GM18499 (cell line): ENCODE results near the gene DCHS1.
A peak's percentile ranks its signal among the peaks of the same experiment; 100 is the strongest.

Experiments used
- ATAC-seq: cut with Tn5 transposase; IDR thresholded peaks from one replicate; pipeline ENCODE4 v1.9.1; 2021; ENCODE audit warnings: moderate number of reproducible peaks; ENCODE audit not compliant: insufficient read depth, unreplicated experiment

The DCHS1 gene

DNA sequence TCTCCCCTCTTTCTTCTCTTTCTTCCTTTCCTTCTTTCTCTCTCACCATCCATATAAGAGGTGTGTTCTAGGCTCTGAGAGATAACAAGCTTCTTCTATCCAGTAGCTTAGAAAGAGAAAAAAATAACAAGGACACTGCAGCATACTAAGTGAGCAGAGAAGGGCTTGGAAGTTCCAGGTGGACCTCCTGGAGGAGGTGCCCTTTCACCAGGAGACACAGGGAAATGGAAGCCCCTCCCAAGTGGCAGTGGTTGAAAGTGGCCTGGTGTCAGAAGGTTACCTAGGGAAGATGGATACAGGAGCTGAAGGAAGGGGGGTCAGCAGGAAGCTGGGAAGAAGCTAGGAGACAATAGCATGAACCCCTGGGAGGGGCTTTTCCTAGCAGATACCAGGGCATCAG, 5.5 kb downstream of the DCHS1 start:
- no peak for ATAC-seq

DNA sequence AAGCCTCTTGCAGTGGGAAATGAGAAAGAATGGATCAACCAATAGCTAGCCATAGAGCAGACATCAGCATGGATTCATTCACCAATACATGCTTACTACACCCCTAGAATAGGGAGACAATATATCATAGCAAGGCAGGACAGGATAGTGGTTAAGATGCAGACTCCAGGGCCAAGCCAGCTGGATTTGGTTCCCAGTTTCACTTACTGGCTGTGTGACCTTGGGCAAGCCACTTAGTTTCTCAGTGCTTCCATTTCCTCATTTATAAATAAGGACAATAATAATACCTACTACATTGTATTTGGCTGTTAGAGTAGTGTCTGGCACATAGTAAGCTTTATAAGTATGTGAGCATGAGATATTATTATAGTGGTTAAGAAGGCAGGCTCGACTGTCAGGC, 7.1 kb downstream of the DCHS1 start:
- no peak for ATAC-seq

DNA sequence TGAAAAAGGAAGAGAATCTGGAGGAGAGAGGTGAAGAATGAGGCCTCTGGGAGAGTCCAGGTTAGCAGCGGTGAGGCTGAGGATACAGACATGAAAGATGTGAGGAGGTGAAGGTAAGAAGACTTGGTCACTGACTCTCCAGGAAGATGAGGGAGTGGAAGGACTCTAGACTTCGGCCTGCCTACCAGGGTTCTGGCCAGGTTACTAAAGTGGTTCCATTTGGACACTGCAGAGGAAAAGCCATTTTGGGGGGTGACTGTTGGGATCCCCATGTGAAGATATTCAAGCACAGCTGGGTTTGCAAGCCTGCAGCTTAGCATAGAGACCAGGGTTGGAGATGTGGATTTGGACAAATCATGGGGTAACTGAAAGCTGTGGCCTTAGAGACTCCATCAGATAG, 7.8 kb downstream of the DCHS1 start:
- no peak for ATAC-seq

DNA sequence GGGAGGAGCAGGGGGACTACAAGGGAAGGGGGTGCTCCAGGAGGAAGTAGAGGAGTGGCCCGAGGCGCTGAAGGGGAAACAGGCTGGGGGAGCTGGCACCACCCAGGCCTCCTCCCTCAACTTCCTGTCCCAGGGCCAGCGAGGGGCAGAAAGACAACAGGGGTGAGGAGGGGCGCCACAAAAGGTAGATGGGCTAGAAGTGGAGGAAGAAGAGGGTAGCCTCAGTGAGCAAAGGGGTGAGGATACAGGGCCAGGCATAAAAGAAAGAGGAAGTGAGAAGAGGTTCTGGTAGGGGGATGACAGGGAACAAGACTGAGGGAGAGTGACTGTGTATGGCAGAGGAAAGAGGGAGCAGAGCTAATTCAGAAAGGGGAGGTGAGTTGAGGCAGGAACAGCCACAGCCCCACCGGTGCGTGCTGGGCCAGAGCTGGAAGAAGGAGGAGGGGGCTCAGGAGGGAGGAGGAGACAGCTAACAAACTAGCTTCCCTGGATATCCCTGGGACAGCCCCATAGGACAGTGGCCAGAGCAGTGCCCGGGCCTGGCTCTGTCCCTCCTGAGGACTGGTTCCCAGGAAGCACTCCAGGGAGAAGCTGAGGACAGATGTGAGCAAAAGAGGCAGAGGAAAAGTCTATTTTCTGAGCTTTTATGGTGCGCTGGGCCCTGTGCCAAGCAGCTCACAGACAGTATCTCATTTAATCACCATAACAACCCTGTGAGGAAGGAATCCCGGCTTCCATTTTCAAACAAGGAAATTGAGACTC, 8.5 kb downstream of the DCHS1 start:
- peak; percentile 91 for ATAC-seq

DNA sequence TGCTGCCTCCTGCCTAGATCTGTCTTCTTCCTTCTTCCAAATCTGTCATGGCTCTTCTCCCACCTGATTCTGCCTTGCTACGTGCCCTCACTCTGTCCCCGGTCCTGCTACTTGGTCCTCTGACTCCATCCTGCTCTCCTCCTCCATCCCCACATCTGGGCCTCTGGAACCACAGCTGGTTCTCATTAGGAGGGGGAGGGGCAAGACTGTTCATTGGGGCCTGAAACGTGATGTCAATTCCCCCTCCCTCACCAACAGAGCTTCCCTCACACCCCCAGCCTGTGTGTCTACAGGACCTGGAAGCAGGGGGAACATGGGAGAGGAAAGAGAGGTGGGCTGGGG, 9.1 kb downstream of the DCHS1 start:
- no peak for ATAC-seq

DNA sequence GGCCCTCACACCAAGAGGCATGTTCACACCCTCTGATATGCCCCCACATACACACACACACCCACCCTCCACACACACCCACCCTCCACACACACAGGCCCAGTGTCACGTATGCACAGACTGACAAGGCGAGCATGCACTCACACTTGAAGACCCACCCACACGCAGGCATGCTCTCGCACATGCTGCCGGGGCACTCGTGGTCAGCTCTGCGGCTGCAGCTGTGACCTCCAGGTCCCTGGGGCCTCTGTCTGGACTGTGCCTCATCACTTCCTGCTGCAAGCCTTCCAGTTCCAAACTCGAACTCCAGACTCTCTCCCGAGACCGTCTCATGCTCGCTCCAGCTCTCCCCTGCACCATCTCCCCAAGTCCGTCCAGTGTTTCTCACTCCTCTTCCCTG, 9.5 kb downstream of the DCHS1 start:
- ATAC-seq = no peak

DNA sequence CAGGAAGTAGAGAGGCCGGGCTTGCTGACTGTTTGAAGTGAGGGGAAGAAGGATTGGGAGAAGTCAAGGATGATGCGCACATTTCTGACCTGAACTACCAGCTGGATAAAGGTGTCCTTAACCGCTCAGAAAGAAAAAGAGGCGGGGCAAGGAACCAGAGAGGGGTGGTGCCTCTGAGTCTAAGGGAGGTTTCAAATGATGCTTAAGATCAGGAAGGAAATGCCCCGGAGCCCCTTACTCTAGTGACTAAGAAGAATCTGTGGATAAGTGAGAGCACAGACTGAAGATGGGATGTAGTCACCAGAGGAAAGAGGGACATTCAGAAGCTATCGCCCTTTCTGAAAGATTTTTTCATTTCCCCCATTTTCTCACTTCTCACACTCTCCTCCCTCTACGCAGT, 12.7 kb downstream of the DCHS1 start:
- ATAC-seq = no peak

DNA sequence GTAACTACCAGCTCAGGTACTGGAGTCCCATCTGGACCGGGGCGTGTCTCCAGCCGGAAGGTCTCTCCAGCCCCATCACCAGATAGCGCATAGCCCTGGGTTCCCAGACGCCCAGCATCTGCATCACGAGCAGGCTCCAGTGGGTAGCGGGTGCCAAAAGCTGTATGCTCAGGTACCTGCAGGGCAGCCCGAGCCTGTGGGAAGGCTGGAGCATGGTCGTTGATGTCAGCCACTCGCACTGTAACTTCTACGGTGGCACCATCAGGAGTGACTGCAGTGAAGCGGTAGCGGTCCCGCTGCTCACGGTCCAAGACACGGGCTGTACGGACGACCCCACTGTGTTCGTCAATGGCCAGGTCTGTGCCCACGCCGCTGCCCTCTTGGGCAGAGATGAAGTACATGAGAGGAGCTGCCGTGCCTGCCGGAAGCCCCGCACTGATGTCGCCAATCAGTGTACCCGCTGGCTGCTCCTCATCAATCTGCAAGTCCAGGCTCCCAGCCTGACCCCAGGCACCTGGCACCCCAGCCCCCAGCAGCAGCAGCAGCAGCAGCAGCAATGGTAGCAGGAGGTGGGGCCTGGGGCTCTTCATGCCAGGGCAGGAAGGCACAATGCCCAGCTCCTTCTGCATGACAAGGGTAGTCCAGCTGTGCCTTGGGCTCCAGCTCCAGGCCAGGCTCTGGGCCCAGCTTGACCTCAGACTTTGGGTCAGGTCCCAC, 14.5 kb downstream of the DCHS1 start:
- no peak for ATAC-seq

DNA sequence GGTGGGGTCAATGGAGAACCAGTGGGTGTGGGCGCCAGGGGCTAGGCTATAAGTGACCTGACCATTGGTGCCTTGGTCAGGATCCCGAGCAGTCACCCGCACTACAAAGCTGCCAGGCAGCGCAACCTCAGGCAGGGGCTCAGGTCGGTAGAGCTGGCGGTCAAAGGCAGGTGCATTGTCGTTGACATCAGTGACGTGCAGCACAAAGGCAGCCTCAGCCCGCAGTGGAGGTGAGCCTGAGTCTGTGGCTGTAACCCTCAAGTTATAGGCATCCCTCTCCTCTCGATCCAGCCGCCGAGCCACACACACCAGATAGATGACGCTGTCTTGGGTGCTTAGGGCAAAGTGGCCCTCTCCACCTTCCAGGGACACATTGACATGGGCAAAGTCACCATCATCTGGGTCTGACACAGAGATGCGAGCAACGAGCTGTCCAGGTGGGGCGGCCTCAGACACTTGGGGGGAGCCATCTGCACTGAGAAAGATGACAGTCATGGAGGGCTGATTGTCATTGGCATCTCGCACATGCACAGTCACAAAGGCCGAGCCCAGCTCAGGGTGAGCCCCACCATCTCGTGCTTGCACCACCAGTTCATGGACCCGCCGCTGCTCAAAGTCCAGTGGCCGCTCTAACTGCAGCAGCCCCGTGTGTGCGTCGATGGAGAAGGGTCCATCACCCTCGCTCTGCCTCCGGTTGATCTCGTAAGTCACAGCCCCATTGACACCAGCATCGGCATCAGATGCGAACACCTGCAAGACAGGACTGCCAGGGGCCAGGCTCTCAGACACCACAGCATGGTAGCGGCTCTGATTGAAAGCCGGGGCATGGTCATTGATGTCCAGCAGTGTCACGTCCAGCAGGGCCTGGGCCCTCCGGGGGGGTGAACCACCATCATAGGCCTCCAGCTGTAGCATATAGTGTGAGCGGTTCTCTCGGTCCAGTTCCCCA, 15.3 kb downstream of the DCHS1 start:
- no peak for ATAC-seq

DNA sequence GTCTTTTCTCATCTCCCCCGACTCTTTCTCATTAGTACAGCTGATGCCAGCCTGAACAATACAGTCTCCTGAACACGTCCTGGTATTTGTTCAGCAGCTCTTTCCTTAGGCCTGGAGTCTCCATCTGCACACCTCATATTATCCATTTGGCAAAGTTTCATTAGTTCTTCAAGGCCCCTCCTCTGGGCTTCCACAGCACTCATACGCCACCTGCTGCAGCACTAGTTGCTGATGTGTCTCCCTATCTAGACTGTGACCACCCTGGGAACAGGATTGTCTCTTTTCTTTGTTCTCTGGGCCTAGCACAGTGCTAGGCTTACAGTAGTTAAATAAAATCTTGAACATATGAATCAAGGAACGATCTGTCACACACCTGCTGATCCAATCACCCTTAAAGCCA, 17.2 kb downstream of the DCHS1 start:
- no peak for ATAC-seq

DNA sequence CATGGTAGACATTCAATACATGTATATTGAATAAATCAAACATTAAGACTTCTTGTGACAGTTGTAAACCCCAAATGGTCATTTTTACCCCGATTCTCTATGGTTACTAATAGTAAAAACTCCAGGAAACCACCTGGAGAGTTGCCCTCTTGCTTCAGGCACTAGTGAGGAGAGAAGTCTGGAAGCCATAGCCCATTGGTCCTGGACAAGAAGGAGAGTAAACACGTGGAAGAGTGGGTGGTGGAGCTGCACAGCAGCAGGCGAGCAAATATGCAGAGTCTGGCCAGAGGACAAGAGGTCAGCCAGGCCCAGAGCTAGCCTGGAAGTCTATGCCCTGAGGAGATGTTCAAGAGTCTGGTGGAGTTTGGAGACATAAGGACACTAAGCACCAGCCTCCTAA, 17.7 kb downstream of the DCHS1 start:
- no peak for ATAC-seq

DNA sequence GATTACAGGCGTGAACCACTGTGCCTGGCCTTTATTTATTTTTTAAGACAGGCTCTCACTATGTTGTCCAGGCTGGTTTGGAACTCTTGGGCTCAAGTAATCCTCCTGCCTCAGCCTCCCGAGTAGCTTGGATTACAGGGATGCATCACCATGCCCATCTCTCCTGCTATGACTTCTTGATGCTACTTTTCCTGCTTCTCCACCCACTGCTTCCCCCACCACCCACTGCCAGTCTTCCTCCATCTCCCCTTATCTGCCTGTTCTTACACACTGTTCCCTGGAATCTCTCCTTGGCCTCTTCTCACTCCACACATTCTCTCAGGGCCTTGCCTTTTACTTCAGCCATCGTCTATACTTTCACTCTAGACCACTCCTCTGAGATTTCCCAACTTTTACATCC, 19.1 kb downstream of the DCHS1 start:
- no peak for ATAC-seq

DNA sequence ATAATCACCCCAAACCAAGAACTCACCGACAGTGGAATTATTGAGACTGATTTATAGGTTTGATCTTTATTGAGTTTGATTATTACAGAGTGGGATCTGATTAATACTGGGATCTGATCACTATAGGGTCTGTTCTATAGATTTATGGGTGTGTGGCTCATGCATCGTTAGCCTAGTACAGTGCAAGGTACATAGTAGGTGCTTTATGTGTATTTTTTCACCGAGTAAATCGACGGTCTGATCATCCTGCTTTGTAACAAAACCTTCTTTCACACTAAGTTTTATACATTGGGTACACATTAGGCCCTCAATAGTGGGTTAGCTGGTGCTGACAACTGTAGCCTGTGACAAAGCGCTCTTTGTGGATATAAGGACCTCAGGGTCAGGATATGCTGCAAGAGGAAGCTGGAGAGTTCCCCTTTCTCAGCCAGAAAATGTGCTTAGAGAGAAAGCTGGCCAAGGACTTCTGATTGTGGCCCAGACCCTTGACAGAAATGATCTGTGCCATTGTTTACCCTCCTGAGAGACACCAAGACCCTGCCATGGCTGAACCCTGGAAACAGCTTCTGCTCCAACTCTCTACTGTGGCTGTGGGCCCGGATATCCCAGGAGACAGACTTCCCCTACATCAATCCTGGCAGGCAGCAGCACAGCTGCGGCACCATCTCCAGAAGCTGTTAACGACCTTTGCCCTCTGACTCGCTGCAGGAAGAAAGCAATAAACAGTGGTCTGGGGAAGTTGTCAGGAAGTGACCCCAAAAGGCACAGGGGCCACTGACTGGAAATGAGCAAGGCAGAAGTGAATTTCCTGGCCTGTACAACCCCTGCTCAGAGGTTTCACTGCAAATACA, 20.3 kb downstream of the DCHS1 start:
- no peak for ATAC-seq

DNA sequence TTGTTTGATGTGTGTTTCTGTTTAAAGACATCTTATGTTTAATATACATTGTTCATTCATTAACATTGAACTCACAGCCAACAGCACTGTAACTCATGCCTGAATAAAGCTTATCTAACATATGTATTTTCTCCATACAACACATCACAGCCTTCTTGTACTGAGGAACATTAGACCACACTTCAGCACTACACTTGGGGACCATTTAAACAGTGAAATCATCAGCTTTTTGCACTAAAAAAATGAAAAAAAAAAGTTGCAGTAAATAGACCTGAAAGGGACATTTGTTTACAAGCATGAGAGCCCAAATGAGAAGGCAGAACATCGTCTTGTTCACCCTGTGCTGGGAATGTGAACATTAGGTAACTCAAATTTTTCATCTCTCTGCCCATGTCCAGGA, 21.1 kb downstream of the DCHS1 start:
- no peak for ATAC-seq

DNA sequence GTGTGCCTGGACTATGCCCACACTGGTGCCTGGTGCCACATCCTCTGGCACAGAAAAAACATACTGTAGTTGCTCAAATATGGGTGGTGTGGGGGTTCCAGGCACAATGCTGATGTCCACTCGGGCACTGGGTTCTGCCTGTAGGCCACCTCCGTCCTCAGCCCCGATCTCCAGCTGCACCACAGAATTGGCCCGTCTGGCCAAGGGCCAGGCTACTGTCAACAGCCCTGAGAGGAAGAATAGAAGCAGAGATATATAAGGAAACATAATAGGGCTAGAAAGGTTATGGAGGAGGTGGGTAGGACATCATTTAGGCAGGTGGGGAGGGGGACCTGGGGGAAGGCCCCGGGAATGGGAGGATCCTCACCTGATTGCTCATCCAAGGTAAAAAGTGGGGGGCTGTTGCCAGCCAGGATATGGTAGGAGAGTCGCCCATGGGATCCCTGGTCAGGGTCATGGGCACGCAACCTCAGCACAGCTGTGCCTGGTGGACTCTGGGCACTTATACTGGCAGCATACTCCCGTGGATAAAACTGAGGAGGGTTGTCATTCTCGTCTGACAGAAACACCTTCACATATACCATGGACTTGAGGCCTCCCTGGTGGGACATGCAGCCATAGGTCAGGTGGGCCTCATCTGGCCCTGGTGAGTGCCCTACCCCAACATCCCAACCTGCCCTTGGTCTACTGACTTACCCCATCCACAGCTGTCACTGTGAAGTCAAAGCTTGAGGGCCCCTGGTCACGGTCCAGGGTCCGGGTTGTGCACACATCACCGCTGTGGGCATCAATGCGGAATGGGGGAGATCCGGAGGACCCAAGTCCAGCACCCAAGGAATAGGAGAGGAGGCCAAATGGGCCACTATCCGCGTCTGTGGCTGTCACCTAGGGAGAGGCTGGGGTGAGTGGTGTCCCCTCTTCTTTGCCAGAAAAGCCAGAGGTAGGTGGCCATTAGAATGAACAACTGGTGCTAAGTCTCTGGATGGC, 21.9 kb downstream of the DCHS1 start:
- ATAC-seq = no peak

DNA sequence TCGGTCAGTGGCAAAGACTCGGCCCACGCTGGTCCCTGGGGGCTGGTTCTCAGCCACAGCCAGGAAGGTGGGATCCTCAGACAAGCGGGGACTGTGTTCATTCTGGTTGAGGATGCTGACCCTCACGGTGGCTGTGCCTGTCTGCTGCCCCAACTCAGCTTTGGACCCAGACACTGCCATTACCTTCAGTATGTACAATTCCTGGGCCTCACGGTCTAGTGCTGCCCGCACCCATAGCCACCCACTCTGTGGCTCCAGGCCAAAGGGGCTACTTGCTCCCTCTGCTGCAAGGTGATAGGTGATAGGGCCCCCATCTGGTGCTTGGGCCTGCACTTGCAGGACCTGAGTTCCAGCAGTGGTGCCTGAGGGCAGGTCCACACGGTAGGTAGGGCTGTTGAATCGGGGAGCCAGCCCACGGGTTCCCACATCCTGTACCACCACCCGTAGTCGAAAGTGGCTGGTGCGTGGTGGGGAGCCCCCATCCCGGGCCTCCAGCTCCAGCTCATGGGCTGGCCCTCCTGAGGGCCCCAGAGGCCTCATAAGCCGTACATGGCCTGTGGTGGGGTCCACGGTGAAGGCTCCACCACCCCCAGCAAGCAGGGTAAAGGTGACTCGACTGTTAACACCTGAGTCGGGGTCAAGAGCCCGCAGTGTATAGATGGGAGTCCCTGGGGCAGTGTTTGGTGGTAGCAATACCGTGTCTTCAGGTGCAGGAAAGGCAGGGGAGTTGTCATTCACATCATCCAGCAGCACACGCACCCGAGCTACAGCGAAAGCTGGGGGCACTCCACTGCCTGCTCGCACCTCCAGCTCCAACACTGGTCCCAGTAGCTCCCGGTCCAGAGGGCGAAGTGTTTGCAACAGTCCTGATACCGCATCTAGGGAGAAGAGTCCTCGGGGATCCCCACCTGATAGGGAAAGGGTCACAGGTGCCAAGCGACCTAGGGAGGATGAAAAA, 23.2 kb downstream of the DCHS1 start:
- ATAC-seq = no peak

DNA sequence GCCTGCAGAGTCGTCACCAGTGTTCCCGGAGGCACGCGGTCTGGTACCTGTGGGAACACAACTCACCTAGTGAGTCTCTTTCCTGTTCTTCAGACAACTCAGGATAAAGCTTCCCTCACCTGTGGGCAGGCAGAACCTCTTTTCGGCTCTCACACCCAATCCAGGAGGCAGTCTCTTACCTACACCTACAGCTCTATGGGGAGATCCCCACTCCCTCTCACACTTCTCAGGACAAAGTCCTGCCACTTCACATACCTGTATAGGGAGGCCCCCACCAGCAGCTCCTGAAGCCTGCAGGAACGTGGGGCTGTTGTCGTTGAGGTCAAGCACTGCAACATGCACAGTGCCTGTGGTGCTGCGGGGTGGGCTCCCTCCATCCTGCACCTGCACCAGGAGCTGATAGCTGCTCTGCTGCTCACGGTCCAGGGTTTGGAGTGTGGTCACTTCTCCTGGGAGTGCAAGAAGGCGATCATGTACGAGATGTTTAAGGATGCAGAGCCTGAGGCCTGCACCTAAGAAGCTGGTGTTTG, 24.2 kb downstream of the DCHS1 start:
- ATAC-seq = no peak
